Transverse colon (tissue), 3 donors: ENCODE measurements around the gene ARHGAP18.

ENCODE experiments used
- POLR2A ChIP-seq: fragments of 450-650 bp; IDR thresholded peaks from one replicate; pipeline ENCODE4 v1.6.1; 2016; ENCODE audit warnings: antibody characterized with exemption, mild to moderate bottlenecking, moderate library complexity
- TF ChIP-seq, protein P1 (sequence below), 5 experiments: fragments of 200-600 bp in 3 of 5; fragments of 450-650 bp in 2 of 5; sonication (generic) in 3 of 5; IDR thresholded peaks; 1 replicate in 2 of 5; 2 replicates in 3 of 5; pipeline ENCODE4 v1.5.1; 2016 to 2017; ENCODE audit warnings: antibody characterized with exemption in 5 of 5, inconsistent platforms in 3 of 5, mild to moderate bottlenecking in 2 of 5, moderate library complexity in 1 of 5

GRCh38 chr6:129546702-129547101 is 163.3 kb downstream of the ARHGAP18 start:
- TF ChIP-seq, protein P1, sequence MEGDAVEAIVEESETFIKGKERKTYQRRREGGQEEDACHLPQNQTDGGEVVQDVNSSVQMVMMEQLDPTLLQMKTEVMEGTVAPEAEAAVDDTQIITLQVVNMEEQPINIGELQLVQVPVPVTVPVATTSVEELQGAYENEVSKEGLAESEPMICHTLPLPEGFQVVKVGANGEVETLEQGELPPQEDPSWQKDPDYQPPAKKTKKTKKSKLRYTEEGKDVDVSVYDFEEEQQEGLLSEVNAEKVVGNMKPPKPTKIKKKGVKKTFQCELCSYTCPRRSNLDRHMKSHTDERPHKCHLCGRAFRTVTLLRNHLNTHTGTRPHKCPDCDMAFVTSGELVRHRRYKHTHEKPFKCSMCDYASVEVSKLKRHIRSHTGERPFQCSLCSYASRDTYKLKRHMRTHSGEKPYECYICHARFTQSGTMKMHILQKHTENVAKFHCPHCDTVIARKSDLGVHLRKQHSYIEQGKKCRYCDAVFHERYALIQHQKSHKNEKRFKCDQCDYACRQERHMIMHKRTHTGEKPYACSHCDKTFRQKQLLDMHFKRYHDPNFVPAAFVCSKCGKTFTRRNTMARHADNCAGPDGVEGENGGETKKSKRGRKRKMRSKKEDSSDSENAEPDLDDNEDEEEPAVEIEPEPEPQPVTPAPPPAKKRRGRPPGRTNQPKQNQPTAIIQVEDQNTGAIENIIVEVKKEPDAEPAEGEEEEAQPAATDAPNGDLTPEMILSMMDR (IDR thresholded peaks at IDR 0.05): no peak
- no peak for TF ChIP-seq POLR2A
